GM12873 (cell line): ENCODE results near the gene CNNM3.
A peak's percentile ranks its signal among the peaks of the same experiment; 100 is the strongest.

Experiments
- CTCF ChIP-seq: IDR thresholded peaks from 2 replicates; pipeline ENCODE4 v1.5.1; 2012; ENCODE audit warnings: low read depth, mild to moderate bottlenecking, moderate library complexity, low read length, control low read depth; ENCODE audit not compliant: insufficient read depth; ENCODE audit errors: missing control alignments

CNNM3 gene

DNA sequence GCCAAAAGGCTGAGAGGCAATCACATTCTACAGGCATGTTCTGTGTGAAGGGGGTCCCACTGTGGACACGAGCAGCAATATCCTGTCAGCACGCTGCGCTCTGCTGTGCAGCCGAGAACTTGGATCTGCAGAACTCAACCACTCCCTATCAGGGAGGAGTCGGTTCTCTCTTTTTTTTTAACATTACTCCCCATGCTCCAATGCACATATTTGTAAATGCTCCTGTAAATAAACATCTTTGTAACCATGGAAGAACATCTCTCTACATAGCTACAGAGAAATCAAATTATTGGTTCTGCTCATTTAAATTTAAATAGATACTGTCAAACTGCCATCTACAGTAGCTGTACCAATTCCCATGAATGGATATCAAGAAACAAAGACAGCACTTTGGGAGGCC is 30.8 kb downstream of the CNNM3 start:
- TF ChIP-seq CTCF, result no peak

GRCh38 chr2:96847586-96847985 is 31.5 kb downstream of the CNNM3 start:
- TF ChIP-seq CTCF, result no peak

GRCh38 chr2:96848264-96848663 is 32.2 kb downstream of the CNNM3 start:
- TF ChIP-seq CTCF, result no peak

DNA sequence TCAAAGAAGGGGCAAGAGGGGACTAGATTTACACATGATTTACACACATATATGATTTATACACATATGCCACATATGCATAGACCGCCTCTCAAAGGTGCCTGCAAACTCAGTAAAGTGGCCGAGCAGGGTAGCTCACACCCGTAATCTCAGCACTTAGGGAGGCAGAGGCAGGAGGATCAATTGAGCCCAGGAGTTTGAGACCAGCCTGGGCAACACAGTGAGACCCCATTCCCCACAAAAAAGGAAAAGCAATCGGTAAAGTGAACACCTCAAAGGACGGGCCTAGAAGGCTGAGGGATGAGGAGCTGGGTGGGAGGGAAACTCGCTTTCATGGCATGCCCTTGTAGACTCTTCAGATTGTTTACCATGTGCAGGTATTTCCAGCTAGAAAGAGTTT is 36.6 kb downstream of the CNNM3 start:
- no peak for TF ChIP-seq CTCF

DNA sequence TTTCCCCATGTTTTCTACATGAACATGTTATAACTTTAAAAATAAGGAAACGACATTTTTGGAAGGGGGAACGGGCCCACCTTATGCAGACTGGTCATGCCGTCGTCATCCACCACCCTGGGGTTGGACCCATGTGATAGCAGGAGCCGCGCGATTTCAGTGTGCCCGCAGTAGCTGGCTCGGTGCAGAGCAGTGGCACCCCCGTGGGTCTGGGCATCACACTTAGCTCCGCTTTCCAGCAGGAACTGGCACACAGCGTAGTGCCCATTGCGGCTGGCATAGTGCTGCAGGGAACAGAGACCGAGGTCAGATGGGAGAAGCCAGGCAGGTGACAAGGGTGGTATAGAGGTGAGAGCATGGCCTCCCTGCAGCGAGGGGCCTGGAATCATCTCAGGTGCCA is 37.3 kb downstream of the CNNM3 start:
- no peak for TF ChIP-seq CTCF

DNA sequence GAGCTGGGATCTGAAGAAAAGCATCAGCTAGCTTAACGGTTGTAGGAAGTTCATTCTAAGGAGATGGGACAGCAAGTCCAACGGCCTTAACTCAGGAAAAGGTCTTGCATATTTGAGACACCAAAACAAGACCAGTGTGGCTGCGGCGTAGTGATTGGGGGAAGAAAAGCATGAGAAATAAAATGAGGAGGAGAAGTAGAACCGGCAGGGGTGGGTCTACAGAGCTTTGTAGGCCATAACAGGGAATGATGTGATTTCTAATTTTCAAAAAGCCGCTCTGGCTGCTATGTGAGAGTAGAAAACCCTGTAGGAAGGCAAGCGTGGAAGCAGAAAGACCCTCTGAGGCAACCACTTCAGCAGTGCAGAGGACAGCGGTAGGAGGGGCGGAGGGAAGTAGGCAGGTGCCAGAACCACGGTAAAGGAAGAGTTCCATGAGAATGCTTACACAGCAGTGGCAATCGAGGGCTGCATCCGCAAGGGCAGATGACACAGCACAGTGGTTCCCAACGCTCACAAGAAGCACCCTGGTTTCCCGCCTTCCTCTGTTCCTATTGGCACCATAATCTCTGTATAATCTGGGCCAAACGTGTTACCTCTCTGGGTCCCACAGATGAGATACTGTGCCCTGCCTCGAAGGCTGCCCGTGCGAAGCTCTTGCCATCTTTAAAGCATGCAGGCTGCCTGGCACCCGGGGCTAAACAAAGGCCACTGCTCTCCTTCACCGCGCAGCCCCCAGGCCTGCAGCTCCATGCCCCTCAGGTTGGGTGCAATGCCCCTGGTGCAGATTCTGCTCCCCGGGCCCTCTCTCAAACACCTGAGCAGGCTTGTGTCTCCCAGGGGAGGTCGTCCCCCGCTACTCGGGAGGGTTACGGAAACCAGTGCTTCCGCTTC is 41.0 kb downstream of the CNNM3 start:
- TF ChIP-seq CTCF, result no peak

GRCh38 chr2:96857667-96858372 is 41.8 kb downstream of the CNNM3 start, which contains the start of gene ANKRD39:
Gene ANKRD39 (minus strand): TSS chr2:96858016. CDS start chr2:96857987, 29 bp downstream.
- TF ChIP-seq CTCF, result peak; percentile 77
